Measurements from ENCODE around the gene COLQ.
A peak's percentile ranks its signal among the peaks of the same experiment; 100 is the strongest.
"Not testable (repeated sequence)": the region's sequence is repeated elsewhere in the genome, so short reads cannot be mapped to it uniquely, and the experiment has no call there.

COLQ gene

GRCh38 chr3:15521573-15521965 is at the start of gene COLQ:
Gene COLQ, minus strand, starts transcription at chr3:15521706. Its CDS starts 81 bp downstream, at chr3:15521625.
- no peak for DNase-seq (ENCODE audit: low read depth)

- DNase-seq (ENCODE audit: low read depth) = no peak
Measured at GRCh38 chr3:15563190-15563589, 41.7 kb upstream of the COLQ start.

GRCh38 chr3:15562560-15562959 is 41.1 kb upstream of the COLQ start:
- DNase-seq (ENCODE audit: low read depth) = no peak

- no peak for DNase-seq (ENCODE audit: low read depth)
Measured at GRCh38 chr3:15558581-15558980, 37.1 kb upstream of the COLQ start.

- DNase-seq (ENCODE audit: low read depth) = peak; percentile 22
Measured at GRCh38 chr3:15557511-15557946, 36.0 kb upstream of the COLQ start.

GRCh38 chr3:15556512-15556911 is 35.0 kb upstream of the COLQ start:
- no peak for DNase-seq (ENCODE audit: low read depth)

GRCh38 chr3:15553749-15554148 is 32.2 kb upstream of the COLQ start:
- no peak for DNase-seq (ENCODE audit: low read depth)

GRCh38 chr3:15551902-15552301 is 30.4 kb upstream of the COLQ start:
- DNase-seq (ENCODE audit: low read depth) = no peak

- no peak for DNase-seq (ENCODE audit: low read depth)
Measured at GRCh38 chr3:15549846-15550245, 28.3 kb upstream of the COLQ start.

GRCh38 chr3:15542614-15543013 is 21.1 kb upstream of the COLQ start:
- DNase-seq (ENCODE audit: low read depth) = no peak

- DNase-seq (ENCODE audit: low read depth) = no peak
Measured at GRCh38 chr3:15541371-15541770, 19.9 kb upstream of the COLQ start.

GRCh38 chr3:15539066-15539465 is 17.6 kb upstream of the COLQ start:
- DNase-seq (ENCODE audit: low read depth) = no peak

GRCh38 chr3:15538345-15538744 is 16.8 kb upstream of the COLQ start:
- DNase-seq (ENCODE audit: low read depth) = no peak

- DNase-seq (ENCODE audit: low read depth) = no peak
Measured at GRCh38 chr3:15536856-15537255, 15.3 kb upstream of the COLQ start.

GRCh38 chr3:15535732-15536131 is 14.2 kb upstream of the COLQ start:
- peak; percentile 31 for DNase-seq (ENCODE audit: low read depth)

- DNase-seq (ENCODE audit: low read depth) = not testable (repeated sequence)
Measured at GRCh38 chr3:15532614-15533013, 11.1 kb upstream of the COLQ start.

GRCh38 chr3:15531346-15531745 is 9.8 kb upstream of the COLQ start:
- no peak for DNase-seq (ENCODE audit: low read depth)

GRCh38 chr3:15528854-15529537 is 7.5 kb upstream of the COLQ start:
- no peak for DNase-seq (ENCODE audit: low read depth)

GRCh38 chr3:15527031-15527459 is 5.5 kb upstream of the COLQ start:
- DNase-seq (ENCODE audit: low read depth) = no peak

- DNase-seq (ENCODE audit: low read depth) = no peak
Measured at GRCh38 chr3:15525790-15526189, 4.3 kb upstream of the COLQ start.

GRCh38 chr3:15523660-15524417 is 2.3 kb upstream of the COLQ start:
- DNase-seq (ENCODE audit: low read depth) = no peak

- no peak for DNase-seq (ENCODE audit: low read depth)
Measured at GRCh38 chr3:15522016-15522415, 510 bp upstream of the COLQ start.

- no peak for DNase-seq (ENCODE audit: low read depth)
Measured at GRCh38 chr3:15520804-15521572, 518 bp downstream of the COLQ start.
